ENCODE results near the gene RINL. TPM values are rescaled to one million over a fixed set of nuclear protein-coding genes. Genes with fewer than 3 reads are reported as not detected.

RINL gene
- total RNA-seq, 1 donor from 2014 or later = 3.3 TPM

GRCh38 chr19:38844093-38844686 is 33.9 kb downstream of the RINL start:
- Mint-ChIP-seq H3K27me3 (ENCODE audit: low read depth) (no peaks in the 10 kb centered on the region), H3K4me1 (peaks cover 34% of the 10 kb centered on the region), H3K4me3 (no peak overlapping the region), H3K27ac (no peak overlapping the region), H3K36me3 (peaks cover 48% of the 10 kb centered on the region), H3K9me3 (no peaks in the 10 kb centered on the region)
- TF ChIP-seq, protein P1, sequence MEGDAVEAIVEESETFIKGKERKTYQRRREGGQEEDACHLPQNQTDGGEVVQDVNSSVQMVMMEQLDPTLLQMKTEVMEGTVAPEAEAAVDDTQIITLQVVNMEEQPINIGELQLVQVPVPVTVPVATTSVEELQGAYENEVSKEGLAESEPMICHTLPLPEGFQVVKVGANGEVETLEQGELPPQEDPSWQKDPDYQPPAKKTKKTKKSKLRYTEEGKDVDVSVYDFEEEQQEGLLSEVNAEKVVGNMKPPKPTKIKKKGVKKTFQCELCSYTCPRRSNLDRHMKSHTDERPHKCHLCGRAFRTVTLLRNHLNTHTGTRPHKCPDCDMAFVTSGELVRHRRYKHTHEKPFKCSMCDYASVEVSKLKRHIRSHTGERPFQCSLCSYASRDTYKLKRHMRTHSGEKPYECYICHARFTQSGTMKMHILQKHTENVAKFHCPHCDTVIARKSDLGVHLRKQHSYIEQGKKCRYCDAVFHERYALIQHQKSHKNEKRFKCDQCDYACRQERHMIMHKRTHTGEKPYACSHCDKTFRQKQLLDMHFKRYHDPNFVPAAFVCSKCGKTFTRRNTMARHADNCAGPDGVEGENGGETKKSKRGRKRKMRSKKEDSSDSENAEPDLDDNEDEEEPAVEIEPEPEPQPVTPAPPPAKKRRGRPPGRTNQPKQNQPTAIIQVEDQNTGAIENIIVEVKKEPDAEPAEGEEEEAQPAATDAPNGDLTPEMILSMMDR (IDR thresholded peaks at IDR 0.05; ENCODE audit: unreplicated experiment) = no peak
- DNase-seq (ENCODE audit: low spot score in 2 of 2, unreplicated experiment in 2 of 2) = no peak

- H3K9me3 Mint-ChIP-seq = no peaks in the 10 kb centered on the region
- TF ChIP-seq, protein P1 (IDR thresholded peaks at IDR 0.05; ENCODE audit: unreplicated experiment) = no peak
- peaks cover 33% of the 10 kb centered on the region for H3K4me1 Mint-ChIP-seq
- no peak overlapping the region for H3K4me3 Mint-ChIP-seq
- H3K36me3 Mint-ChIP-seq = peaks cover 55% of the 10 kb centered on the region
- no peaks in the 10 kb centered on the region for H3K27me3 Mint-ChIP-seq (ENCODE audit: low read depth)
- DNase-seq (ENCODE audit: low spot score in 2 of 2, unreplicated experiment in 2 of 2) = no peak
- no peak overlapping the region for H3K27ac Mint-ChIP-seq
Observed at GRCh38 chr19:38843175-38843758, 34.8 kb downstream of the RINL start.

GRCh38 chr19:38842439-38843174 is 35.5 kb downstream of the RINL start:
- Mint-ChIP-seq H3K36me3 (peaks cover 55% of the 10 kb centered on the region), H3K27ac (peak overlapping the region; percentile 45)

GRCh38 chr19:38841787-38842438 is 36.2 kb downstream of the RINL start:
- peaks cover 58% of the 10 kb centered on the region for H3K36me3 Mint-ChIP-seq
- no peak overlapping the region for H3K4me3 Mint-ChIP-seq
- H3K27ac Mint-ChIP-seq = peak overlapping the region; percentile 56
- peaks cover 30% of the 10 kb centered on the region for H3K4me1 Mint-ChIP-seq
- TF ChIP-seq, protein P1 (IDR thresholded peaks at IDR 0.05; ENCODE audit: unreplicated experiment) = no peak
- no peaks in the 10 kb centered on the region for H3K27me3 Mint-ChIP-seq (ENCODE audit: low read depth)
- DNase-seq (ENCODE audit: low spot score in 2 of 2, unreplicated experiment in 2 of 2) = no peak
- H3K9me3 Mint-ChIP-seq = no peaks in the 10 kb centered on the region

More at GRCh38 chr19:38842439-38843174, 35.5 kb downstream of the RINL start:
- TF ChIP-seq, protein P1 (IDR thresholded peaks at IDR 0.05; ENCODE audit: unreplicated experiment) = no peak
- no peak for DNase-seq (ENCODE audit: low spot score in 2 of 2, unreplicated experiment in 2 of 2)
- H3K27me3 Mint-ChIP-seq (ENCODE audit: low read depth) = no peaks in the 10 kb centered on the region
- no peak overlapping the region for H3K4me3 Mint-ChIP-seq
- peaks cover 30% of the 10 kb centered on the region for H3K4me1 Mint-ChIP-seq
- no peaks in the 10 kb centered on the region for H3K9me3 Mint-ChIP-seq

DNA sequence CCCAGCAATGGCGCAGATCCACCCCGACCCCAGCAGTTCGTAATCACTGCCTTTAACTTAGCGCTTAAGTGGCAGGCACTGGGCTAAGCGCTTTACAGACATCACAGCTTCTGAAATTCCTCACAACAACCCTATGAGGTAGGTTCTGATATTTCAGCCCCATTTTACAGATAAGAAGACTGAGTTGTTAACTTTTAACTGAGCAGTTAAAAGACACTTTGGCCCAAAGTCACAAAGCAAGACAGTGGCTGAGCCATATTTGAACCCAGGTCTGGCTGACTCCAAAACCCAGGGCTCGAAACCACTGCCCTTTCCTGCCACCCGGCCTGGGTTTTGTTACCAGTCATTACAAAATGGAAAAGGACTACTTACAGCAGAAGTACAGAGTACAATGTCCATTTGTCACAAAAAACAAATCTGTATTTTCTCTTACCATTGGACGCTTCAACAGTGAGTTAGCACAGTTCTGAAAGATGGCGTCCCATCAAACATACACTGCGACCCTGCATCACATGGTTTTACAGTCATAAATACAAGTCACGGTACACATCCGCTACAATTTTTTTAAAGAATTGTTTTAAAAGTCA is 36.8 kb downstream of the RINL start:
- Mint-ChIP-seq H3K4me3 (no peak overlapping the region), H3K27ac (no peak overlapping the region), H3K9me3 (no peaks in the 10 kb centered on the region), H3K4me1 (peaks cover 30% of the 10 kb centered on the region), H3K36me3 (peaks cover 60% of the 10 kb centered on the region), H3K27me3 (ENCODE audit: low read depth) (no peaks in the 10 kb centered on the region)
- TF ChIP-seq, protein P1 (IDR thresholded peaks at IDR 0.05; ENCODE audit: unreplicated experiment) = no peak
- DNase-seq (ENCODE audit: low spot score in 2 of 2, unreplicated experiment in 2 of 2) = no peak

All from mesothelial cell of epicardium (in vitro differentiated cells).